K562 (cell line): ENCODE measurements around the gene MAB21L3. TPM values are rescaled to one million over a fixed set of nuclear protein-coding genes. Genes with fewer than 3 reads are reported as not detected.

Source experiments
- COPS2 ChIP-seq: fragments of 450-650 bp; conservative IDR thresholded peaks from 2 replicates; pipeline ENCODE4 v1.6.1; 2016; ENCODE audit warnings: mild to moderate bottlenecking, moderate library complexity
- DIDO1 ChIP-seq: fragments of 450-650 bp; IDR thresholded peaks from 2 replicates; pipeline ENCODE4 v1.6.1; 2016; ENCODE audit warnings: low read depth, missing biosample characterization, missing genetic modification characterization
- ERF ChIP-seq: fragments of 450-650 bp; formaldehyde crosslinking; IDR thresholded peaks from 2 replicates; pipeline ENCODE4 v1.4.0; 2020; ENCODE audit warnings: mild to moderate bottlenecking, mixed read lengths
- FOXM1 ChIP-seq, 2 experiments: fragments of 450-650 bp in 1 of 2; sonication (generic) in 1 of 2; formaldehyde crosslinking in 1 of 2; IDR thresholded peaks; 2 replicates each; pipeline versions ENCODE4 v1.6.1 to v1.9.0; 2017 to 2022; ENCODE audit warnings: low read depth in 2 of 2, mild to moderate bottlenecking in 2 of 2, missing genetic modification reagents in 1 of 2, moderate library complexity in 1 of 2
- GATA2 ChIP-seq: sonication (generic); formaldehyde crosslinking; IDR thresholded peaks from 2 replicates; pipeline ENCODE4 v1.4.0; 2020; ENCODE audit warnings: mild to moderate bottlenecking, missing genetic modification reagents
- HDAC3 ChIP-seq: fragments of 450-650 bp; IDR thresholded peaks from 2 replicates; pipeline ENCODE4 v1.6.1; 2018; ENCODE audit warnings: borderline replicate concordance, mild to moderate bottlenecking, moderate library complexity; ENCODE audit not compliant: partially characterized antibody
- HEY1 ChIP-seq: fragments of 250-450 bp; sonication (Bioruptor Pico); IDR thresholded peaks from 2 replicates; pipeline ENCODE4 v1.5.0; 2020; ENCODE audit warnings: mild to moderate bottlenecking, moderate library complexity, borderline replicate concordance
- HOXB6 ChIP-seq: fragments of 250-450 bp; sonication (Bioruptor Pico); IDR thresholded peaks from 2 replicates; pipeline ENCODE4 v1.5.1; 2022; ENCODE audit warnings: mild to moderate bottlenecking, borderline replicate concordance
- ILF3 ChIP-seq: fragments of 450-650 bp; IDR thresholded peaks from 2 replicates; pipeline ENCODE4 v1.6.1; 2018; ENCODE audit warnings: antibody characterized with exemption, mild to moderate bottlenecking, moderate library complexity, borderline replicate concordance
- JUNB ChIP-seq: fragments of 450-650 bp; formaldehyde crosslinking; conservative IDR thresholded peaks from 2 replicates; pipeline ENCODE4 v1.4.0; 2020; ENCODE audit warnings: mild to moderate bottlenecking
- MYC ChIP-seq, 2 experiments: fragments of 250-450 bp in 1 of 2; sonication (Bioruptor Pico) in 1 of 2; IDR thresholded peaks; 2 replicates each; pipeline versions ENCODE4 v1.5.1 to v1.6.1; 2012 to 2021; ENCODE audit warnings: low read depth in 2 of 2, borderline replicate concordance in 1 of 2, improper control_type of control experiment in 1 of 2, low read length in 1 of 2, mild to moderate bottlenecking in 1 of 2, moderate library complexity in 1 of 2
- NBN ChIP-seq: fragments of 450-650 bp; IDR thresholded peaks from 2 replicates; pipeline ENCODE4 v1.6.1; 2016; ENCODE audit warnings: low read depth, mild to moderate bottlenecking
- NFE2 ChIP-seq: IDR thresholded peaks from 2 replicates; pipeline ENCODE4 v1.6.1; 2014; ENCODE audit warnings: antibody characterized with exemption, low read depth
- NFIX ChIP-seq: fragments of 250-450 bp; sonication (Bioruptor Pico); IDR thresholded peaks from 2 replicates; pipeline ENCODE4 v1.4.0; 2020; ENCODE audit warnings: low read depth, mild to moderate bottlenecking, moderate library complexity
- NR1H2 ChIP-seq: sonication (generic); formaldehyde crosslinking; IDR thresholded peaks from 2 replicates; pipeline ENCODE4 v1.4.0; 2020; ENCODE audit warnings: mild to moderate bottlenecking, missing genetic modification reagents
- NR4A1 ChIP-seq, 2 experiments: fragments of 250-450 bp in 1 of 2; fragments of 450-650 bp in 1 of 2; sonication (Bioruptor Pico) in 1 of 2; IDR thresholded peaks; 2 replicates each; pipeline versions ENCODE4 v1.4.0 to v1.6.1; 2016 to 2020; ENCODE audit warnings: mild to moderate bottlenecking in 2 of 2, missing compliant biosample characterization in 1 of 2, missing genetic modification characterization in 1 of 2, moderate library complexity in 1 of 2
- RREB1 ChIP-seq: fragments of 250-450 bp; sonication (Bioruptor Pico); IDR thresholded peaks from 2 replicates; pipeline ENCODE4 v1.4.0; 2020
- RUNX1 ChIP-seq: sonication (generic); IDR thresholded peaks from 2 replicates; pipeline ENCODE4 v1.6.1; 2016; ENCODE audit warnings: antibody characterized with exemption, low read depth
- ZNF134 ChIP-seq: fragments of 250-450 bp; sonication (Bioruptor Pico); conservative IDR thresholded peaks from 2 replicates; pipeline ENCODE4 v1.4.0; 2020
- ZNF174 ChIP-seq: fragments of 250-450 bp; sonication (Bioruptor Pico); IDR thresholded peaks from 2 replicates; pipeline ENCODE4 v1.4.0; 2020; ENCODE audit warnings: mild to moderate bottlenecking
- ZNF316 ChIP-seq: fragments of 450-650 bp; IDR thresholded peaks from 2 replicates; pipeline ENCODE4 v1.6.1; 2016
- ZNF583 ChIP-seq: fragments of 250-450 bp; sonication (Bioruptor Pico); IDR thresholded peaks from 2 replicates; pipeline ENCODE4 v1.4.0; 2020
- ZNF695 ChIP-seq: fragments of 450-650 bp; formaldehyde crosslinking; IDR thresholded peaks from 2 replicates; pipeline ENCODE4 v1.4.0; 2020; ENCODE audit warnings: mild to moderate bottlenecking, moderate library complexity
- ZNF764 ChIP-seq: fragments of 250-450 bp; sonication (Bioruptor Pico); IDR thresholded peaks from 2 replicates; pipeline ENCODE4 v1.4.0; 2020; ENCODE audit warnings: low read depth, mild to moderate bottlenecking, moderate library complexity
- ZNF785 ChIP-seq: fragments of 250-450 bp; sonication (Bioruptor Pico); IDR thresholded peaks from 2 replicates; pipeline ENCODE4 v1.4.0; 2020; ENCODE audit warnings: mild to moderate bottlenecking
- polyA plus RNA-seq, 8 experiments: library from polyadenylated mRNA; depleted of rRNA in 4 of 8; stranded (reverse) in 5 of 8; unstranded in 3 of 8; fragments of >200 nt; fragmentation: Nextera tagmentation in 2 of 8; fragmentation: Illumina TruSeq in 1 of 8; extraction: Ambion mirVana in 2 of 8; extraction: Trizol in 1 of 8; gene quantifications; 2 replicates each; pipeline versions ENCODE4 v1.2.1 to v1.2.3, GENCODE V29; 2011 to 2014; ENCODE audit warnings: inconsistent platforms in 1 of 8, missing spikeins in 1 of 8
- total RNA-seq, 7 experiments: library from RNA; depleted of rRNA in 6 of 7; stranded (reverse); fragments of >200 nt in 6 of 7; fragmentation: Illumina TruSeq in 2 of 7; extraction: Trizol in 2 of 7; gene quantifications; 2 replicates each; pipeline versions ENCODE4 v1.2.1 to v1.2.3, GENCODE V29; 2011 to 2021; ENCODE audit warnings: low replicate concordance in 1 of 7

Gene MAB21L3
- total and polyA plus RNA-seq, 9 of the 15 experiments (the other 6 are each of a cell fraction or from before 2014, with no cell fraction given) = not detected

- TF ChIP-seq RREB1 (CRISPR knock-in tag) (no peak), NFIX (CRISPR knock-in tag) (no peak), ZNF764 (CRISPR knock-in tag) (no peak), RUNX1 (no peak), GATA2 (CRISPR knock-in tag) (peak; percentile 36; the same call in 1 of the 2 replicates), ZNF316 (peak; percentile 96), MYC (IDR thresholded peaks at IDR 0.05; ENCODE audit: low read depth, low read length) (no peak), MYC (CRISPR knock-in tag; IDR thresholded peaks at IDR 0.05; ENCODE audit: borderline replicate concordance, low read depth) (no peak), HDAC3 (no peak), COPS2 (no peak), JUNB (CRISPR knock-in tag) (no peak), HOXB6 (CRISPR knock-in tag) (no peak), ZNF134 (CRISPR knock-in tag) (no peak), DIDO1 (no peak), NBN (no peak), ILF3 (no peak), ZNF785 (CRISPR knock-in tag) (no peak), ZNF583 (CRISPR knock-in tag) (no peak), NR1H2 (CRISPR knock-in tag) (no peak), HEY1 (CRISPR knock-in tag) (no peak), NR4A1 (CRISPR knock-in tag; IDR thresholded peaks at IDR 0.05) (no peak), NR4A1 (tag; IDR thresholded peaks at IDR 0.05) (no peak), FOXM1 (IDR thresholded peaks at IDR 0.05; ENCODE audit: low read depth) (no peak), FOXM1 (CRISPR knock-in tag; IDR thresholded peaks at IDR 0.05; ENCODE audit: low read depth) (no peak), ZNF695 (CRISPR knock-in tag) (no peak), ERF (no peak), ZNF174 (no peak), NFE2 (peak; percentile 80)
Observed at GRCh38 chr1:116131866-116132605, 20.8 kb downstream of the MAB21L3 start (continued).
